Measurements from ENCODE around the gene MYOZ3. TPM values are rescaled to one million over a fixed set of nuclear protein-coding genes. Genes with fewer than 3 reads are reported as not detected.

Gene MYOZ3
- total and polyA plus RNA-seq, 2 of the 8 experiments (the other 6 are each of a cell fraction or from before 2014, with no cell fraction given), result 9.6 to 19.1 TPM

- TF ChIP-seq SIX5 (IDR thresholded peaks at IDR 0.05; ENCODE audit: low read depth, low read length) (no peak), KDM5A (IDR thresholded peaks at IDR 0.05; ENCODE audit: low read length) (no peak), NRF1 (IDR thresholded peaks at IDR 0.05; ENCODE audit: low read depth, low read length) (no peak), KDM1A (IDR thresholded peaks at IDR 0.05; ENCODE audit: borderline replicate concordance, low read length) (no peak), TAF7 (optimal IDR thresholded peaks at IDR 0.05; ENCODE audit: borderline replicate concordance, low read depth, low read length) (no peak)
Measured at GRCh38 chr5:150616024-150616470, 45.0 kb upstream of the MYOZ3 start (continued).
